NCI-H146 treated with DMSO at 0.1 percent for 48 hours (cell line): ENCODE measurements around the gene SUPT20HL2.
"Not testable (repeated sequence)": the region's sequence is repeated elsewhere in the genome, so short reads cannot be mapped to it uniquely, and the experiment has no call there.

ENCODE experiments used
- DNase-seq: peaks from one replicate; lab custom pipeline; 2025; ENCODE audit not compliant: unreplicated experiment; lab: John Stamatoyannopoulos, UW

Gene SUPT20HL2

GRCh38 chrX:24309580-24310374 lies 4.1 kb downstream of the SUPT20HL2 start:
- not testable (repeated sequence) for DNase-seq

GRCh38 chrX:24308803-24309202 lies 5.1 kb downstream of the SUPT20HL2 start:
- DNase-seq = not testable (repeated sequence)

GRCh38 chrX:24306440-24306839 lies 7.4 kb downstream of the SUPT20HL2 start:
- DNase-seq = no peak

DNA sequence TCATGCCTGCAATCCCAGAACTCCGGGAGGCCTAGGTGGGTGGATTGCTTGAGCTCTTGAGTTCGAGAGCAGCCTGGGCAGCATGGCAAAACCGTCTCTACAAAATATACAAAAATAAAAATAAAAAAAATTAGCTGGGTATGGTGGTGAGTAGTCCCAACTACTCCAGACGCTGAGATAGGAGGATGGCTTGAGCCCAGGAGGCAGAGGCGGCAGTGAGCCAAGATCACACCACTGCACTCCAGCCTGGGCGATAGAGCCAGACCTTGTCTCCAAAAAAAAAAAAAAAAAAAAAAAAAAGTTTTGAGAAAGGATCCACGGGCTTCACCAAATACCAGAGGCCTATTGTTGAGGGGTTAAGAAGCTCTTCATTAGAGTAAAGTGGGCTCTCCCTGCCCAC lies 8.0 kb downstream of the SUPT20HL2 start:
- DNase-seq = no peak

DNA sequence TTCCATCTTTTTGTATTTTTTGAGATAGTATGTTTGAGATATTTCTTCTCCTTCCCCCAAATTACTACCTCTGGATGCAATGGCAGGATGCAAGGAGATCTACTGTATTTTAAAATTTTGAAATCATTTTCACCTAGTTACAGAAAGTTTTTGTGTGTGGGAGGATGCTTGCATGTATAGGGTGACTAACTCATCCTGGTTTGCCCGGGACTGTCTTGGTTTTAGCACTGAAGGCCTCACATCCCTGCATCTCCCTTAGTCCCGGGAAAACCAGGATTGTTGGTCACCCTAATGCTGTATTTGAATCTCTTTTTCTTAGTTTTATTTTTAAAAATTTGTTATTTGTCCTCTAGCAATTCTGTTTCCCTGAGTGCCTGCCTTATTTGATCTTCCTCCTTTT lies 12.1 kb downstream of the SUPT20HL2 start:
- no peak for DNase-seq

DNA sequence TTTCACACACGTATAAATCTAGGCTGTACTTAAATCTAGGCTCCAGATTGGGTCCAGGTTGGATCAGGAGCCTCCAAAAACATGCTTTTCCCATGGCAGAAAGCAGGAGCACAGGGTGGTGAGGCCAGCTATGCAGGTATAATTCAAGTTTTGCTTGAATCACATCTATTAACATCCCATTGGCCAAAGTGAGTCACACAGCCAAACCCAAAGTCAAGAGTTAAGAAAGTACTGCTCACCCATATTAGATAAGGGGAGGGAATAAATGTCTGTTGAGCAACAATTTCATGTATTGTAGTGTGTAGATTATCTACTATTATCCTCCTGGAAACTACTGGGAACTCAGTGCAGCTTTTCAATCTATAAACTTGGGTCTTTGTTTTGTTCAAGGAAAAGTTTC lies 12.8 kb downstream of the SUPT20HL2 start:
- no peak for DNase-seq

DNA sequence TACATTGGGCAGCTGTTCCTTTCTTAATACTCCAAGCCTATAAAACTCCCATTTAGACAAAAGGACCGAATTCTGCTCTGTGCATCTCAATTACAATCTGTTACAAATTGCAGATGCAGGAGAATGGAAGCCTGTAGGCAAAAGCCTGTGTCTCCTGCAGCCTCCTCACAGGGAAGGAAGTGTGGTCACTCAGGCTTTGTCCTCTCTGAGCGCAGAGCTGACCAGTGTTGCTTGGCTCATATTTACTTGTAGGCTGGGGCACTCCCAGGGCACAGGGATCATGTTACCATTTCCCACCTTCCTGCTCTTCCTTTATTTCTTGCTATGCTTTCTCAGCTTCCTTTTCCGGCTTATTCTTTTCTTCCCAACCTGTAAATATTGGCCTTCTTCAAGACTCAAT lies 15.7 kb downstream of the SUPT20HL2 start:
- DNase-seq = no peak

DNA sequence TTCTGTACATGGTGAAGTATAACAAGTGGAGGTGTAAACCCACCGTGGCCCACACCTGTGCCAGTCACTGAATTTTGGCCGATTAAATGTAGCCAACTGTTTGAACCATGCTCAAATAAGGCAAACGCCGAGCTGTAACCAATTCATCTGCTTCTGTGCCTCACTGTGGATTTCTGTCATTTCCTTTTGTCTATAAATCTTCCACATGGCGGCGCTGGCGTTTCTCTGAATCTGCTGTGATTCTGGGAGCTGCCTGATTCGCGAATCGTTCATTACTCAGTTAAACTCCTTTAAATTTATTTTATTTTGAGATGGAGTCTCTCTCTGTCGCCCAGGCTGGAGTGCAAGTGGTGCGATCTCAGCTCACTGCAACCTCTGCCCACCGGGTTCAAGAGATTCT lies 19.2 kb downstream of the SUPT20HL2 start:
- no peak for DNase-seq

DNA sequence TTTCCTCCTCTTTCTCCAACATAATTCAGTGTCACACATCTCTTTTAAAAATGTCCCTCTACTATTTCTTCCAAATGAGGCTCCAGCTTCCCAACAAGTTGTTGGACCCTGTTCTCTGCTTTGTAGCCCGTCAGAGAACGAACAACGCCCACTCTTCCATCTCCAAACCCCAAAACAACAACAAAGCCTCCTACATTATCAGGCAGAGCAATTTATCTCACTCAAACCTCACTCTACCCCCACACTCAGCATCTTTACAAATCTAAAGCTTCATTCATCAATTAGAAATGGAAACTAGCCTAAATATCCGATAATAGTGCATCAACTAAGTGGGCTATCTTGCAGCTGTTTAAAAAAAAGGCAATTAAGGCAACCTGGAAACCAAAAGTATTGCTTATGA lies 20.5 kb downstream of the SUPT20HL2 start:
- DNase-seq = no peak

- no peak for DNase-seq
These were observed 21.5 kb downstream of the SUPT20HL2 start for GRCh38 chrX:24292353-24292752.

GRCh38 chrX:24285082-24285481 lies 28.8 kb downstream of the SUPT20HL2 start:
- DNase-seq = no peak

DNA sequence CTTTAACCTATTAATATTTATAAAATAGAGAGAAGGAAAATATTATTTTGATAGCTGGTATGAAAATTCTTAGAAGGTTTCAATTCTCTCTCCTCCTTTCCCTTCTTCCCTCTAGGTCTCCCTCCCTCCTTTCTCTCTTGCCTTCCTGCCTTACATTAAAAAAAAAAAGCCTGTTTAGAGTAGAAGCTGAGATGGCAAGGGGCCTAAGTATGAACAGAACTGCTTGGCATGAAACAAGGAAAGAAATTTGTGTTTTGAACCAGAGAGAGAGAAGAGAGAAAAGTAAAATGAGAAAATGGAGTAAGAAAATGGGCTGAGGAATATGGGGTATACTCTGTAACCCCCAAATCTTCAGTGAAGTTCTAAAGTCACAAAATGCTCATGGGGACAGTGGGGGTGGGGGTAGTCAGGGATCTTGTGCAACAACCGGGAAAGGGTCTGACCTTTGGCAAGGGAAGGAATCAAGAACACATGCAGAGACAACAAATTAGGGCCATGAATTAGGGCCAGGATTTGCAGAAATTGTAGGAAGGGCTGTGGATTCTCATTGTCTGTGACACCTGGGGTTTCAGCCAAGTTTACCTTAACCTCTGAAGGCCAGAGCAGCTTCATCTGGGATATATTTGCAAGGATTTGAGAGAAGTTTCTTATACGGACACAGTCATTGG lies 30.6 kb downstream of the SUPT20HL2 start:
- DNase-seq = no peak

DNA sequence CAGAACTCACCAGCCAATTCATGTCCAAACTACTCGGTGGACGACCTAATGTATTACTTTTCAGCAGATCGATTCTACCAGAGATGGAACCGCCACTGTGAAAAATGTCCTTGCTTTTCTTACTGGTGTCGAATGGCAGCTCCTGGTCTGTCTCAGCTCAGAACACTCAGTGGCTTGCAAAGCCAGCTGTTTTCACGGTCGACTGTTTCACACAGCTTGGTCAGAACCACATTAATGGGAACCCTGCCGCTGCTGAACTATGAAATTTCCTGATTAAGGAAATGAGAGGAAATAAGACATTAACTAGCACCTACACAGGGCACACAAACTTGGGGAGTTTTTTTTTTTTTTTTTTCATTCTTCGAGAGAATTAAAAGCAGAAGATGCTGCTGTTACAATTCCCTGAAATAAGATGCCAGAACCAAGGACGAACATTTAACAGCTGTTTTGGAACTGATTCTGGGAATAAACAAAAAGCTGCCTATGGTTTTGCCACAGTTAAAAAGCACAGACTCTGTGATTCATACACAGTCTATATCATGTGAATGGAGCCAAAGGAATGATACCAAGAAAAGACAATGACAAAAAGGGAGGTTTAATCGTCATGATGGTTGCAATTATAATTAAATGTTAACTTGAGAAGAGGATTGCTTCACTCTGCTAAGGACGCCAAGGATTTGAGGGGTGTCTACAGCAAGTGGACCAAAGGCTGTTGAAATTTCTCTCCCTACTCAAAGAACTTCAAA lies 31.3 kb downstream of the SUPT20HL2 start:
- DNase-seq = no peak

DNA sequence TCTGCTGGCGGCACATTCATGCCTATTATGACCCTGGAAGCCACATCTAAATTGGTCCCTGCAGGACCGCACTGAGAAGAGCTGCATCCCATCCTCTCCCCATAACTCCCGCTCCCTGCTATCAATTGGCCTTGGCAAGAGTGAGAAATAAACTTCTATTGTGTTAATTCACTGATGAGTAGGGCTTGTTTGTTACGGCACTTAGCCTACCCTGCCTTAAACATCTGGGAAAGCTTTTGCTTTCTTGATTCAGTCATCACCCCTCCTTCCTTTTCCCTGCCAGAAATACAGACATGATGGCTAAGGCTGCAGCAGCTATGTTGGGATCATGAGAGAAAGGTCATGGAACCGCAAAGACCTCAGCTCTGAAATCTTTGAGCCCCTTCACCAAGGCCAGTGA lies 36.5 kb downstream of the SUPT20HL2 start:
- DNase-seq = no peak

- no peak for DNase-seq
These were observed 37.9 kb downstream of the SUPT20HL2 start for GRCh38 chrX:24276015-24276414.

GRCh38 chrX:24271262-24271661 lies 42.6 kb downstream of the SUPT20HL2 start:
- DNase-seq = no peak

- DNase-seq = no peak
These were observed 45.1 kb downstream of the SUPT20HL2 start for GRCh38 chrX:24268786-24269185.

DNA sequence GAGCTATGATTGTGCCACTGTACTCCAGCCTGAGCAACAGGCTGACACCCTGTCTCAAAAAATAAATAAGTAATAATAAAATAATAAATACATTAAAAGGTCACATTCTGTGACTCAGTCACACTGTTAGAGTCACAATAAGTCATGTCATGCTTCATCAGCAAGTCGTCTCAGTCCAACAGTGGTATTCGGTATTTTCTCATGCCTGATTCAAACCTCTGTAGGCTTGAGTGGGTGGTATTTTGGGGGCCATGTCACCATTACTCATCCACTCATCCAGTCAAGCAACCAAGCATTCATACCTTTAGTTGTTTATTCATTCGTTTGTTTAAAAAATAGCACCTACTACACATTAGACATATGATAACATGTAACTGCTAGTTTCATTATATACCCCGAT lies 46.9 kb downstream of the SUPT20HL2 start:
- DNase-seq = no peak

DNA sequence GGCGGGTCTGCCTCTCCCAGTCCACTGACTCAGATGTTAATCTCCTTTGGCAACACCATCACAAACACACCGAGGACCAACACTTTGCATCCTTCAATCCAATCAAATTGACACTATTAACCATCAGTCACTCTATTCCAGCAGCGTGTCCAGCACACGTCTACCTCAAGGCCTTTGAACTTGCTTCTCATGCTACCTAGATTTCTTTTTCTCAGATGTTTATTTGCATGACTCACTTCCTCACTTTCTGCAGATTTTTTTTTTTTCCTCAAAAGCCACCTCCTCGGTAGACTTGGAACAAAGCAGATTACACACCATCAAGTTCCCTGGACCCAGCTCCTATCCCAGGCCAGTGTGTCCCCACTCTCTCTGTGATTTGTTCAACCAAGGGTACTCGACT lies 49.5 kb downstream of the SUPT20HL2 start:
- DNase-seq = no peak

DNA sequence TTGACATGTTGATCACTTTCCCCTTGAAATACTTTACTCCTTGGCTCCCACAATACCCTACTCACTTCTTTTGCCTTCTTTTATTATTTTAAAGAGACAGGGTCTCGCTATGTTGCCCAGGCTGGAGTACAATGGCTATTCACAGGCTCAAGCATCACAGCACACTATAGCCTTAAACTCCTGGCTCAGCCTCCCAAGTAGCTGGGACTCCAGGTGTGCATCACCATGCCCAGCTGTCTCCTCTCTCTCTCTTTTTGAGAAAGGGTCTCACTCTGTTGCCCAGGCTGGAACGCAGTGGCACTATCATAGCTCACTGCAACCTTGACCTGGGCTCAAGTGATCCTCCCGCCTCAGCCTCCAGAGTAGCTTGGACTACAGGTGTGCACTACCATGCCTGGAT lies 51.6 kb downstream of the SUPT20HL2 start:
- DNase-seq = no peak
